Ovary (tissue), 3 donors: ENCODE data around the gene SLCO2B1.

Experiments
- CTCF ChIP-seq, 3 donors: fragments of 450-650 bp in 2 of 3; fragments of 200-600 bp in 1 of 3; IDR thresholded peaks; one replicate each; pipeline versions ENCODE4 v1.5.1 to v1.8.0; 2016 to 2022; ENCODE audit warnings: antibody characterized with exemption in 3 of 3, mild to moderate bottlenecking in 1 of 3
- EP300 ChIP-seq: sonication (generic); formaldehyde crosslinking; IDR thresholded peaks from one replicate; pipeline ENCODE4 v1.6.1; 2017; ENCODE audit warnings: antibody characterized with exemption
- donor health status: DM: no; HTN: no; CAD: no.

DNA sequence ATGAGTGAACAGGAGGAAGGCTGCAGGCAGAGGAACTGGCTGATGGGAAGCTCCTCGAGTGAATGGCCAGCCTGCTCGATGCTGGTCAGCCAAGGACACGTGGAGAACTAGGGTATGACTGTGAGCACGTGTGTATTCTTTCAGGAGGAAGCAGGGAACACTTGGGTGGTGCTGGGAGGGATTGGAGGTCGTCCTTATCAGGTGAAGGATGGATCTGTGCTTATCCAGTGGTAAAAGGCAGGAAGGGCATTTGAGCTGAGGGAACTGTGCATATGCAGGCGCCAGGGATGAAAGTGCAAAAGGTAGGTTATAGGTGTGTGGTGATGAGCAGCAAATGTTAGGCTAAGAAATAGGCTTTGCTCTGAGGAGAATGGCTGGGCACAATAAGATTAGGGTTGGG is 9.7 kb upstream of the SLCO2B1 start:
- TF ChIP-seq EP300, result no peak
- no peak for TF ChIP-seq CTCF (IDR thresholded peaks at IDR 0.05)
